Right lobe of liver (tissue), 4 donors: Measurements from ENCODE around the gene MME.

ENCODE experiments used
- CTCF ChIP-seq, 4 donors: fragments of 200-600 bp in 3 of 4; fragments of 450-650 bp in 1 of 4; IDR thresholded peaks; one replicate each; pipeline versions ENCODE4 v1.5.1 to v1.8.0; 2016 to 2022; ENCODE audit warnings: antibody characterized with exemption in 4 of 4, mild to moderate bottlenecking in 2 of 4
- POLR2A ChIP-seq: fragments of 450-650 bp; IDR thresholded peaks from one replicate; pipeline ENCODE4 v1.6.1; 2017; ENCODE audit warnings: antibody characterized with exemption, mild to moderate bottlenecking
- donor health status: DM: no; HTN: no; CAD: no.
- donor health status: DM: no; HTN: no; CAD: no.
- donor health status: DM: no; HTN: yes; CAD: no.

- TF ChIP-seq CTCF (IDR thresholded peaks at IDR 0.05) (no peak), POLR2A (no peak)
Observed at GRCh38 chr3:155184011-155184410, 103.9 kb downstream of the MME start.
